GM12878 (cell line): ENCODE results near the gene MTM1. TPM values are rescaled to one million over a fixed set of nuclear protein-coding genes. Genes with fewer than 3 reads are reported as not detected.

Source experiments
- ATAC-seq: fragments of 200-7000 bp; cut with Tn5 transposase; 3 replicates; pipeline ENCODE4 v1.9.1; 2020; ENCODE audit warnings: mild to moderate bottlenecking, moderate library complexity
- BruUV-seq: library from RNA; stranded (reverse); fragments of 400-500 nt; replicated peaks from 2 replicates; lab custom pipeline; 2021; lab: Mats Ljungman, UMichigan
- CTCF ChIA-PET: fragments of 300-600 bp; sonication (Branson Sonifier 250); formaldehyde crosslinking; extraction: SDS; loops from one replicate; lab custom pipeline; 2021; ENCODE audit warnings: inconsistent platforms; lab: Yijun Ruan, JAX
- POLR2A ChIA-PET: fragments of 350-600 bp; formaldehyde crosslinking; extraction: SDS; loops from one replicate; lab custom pipeline; 2021; ENCODE audit warnings: inconsistent platforms; lab: Charles Lee
- RAD21 ChIA-PET: fragments of 300-600 bp; sonication (Branson Sonifier 250); formaldehyde crosslinking; loops from one replicate; lab custom pipeline; 2023; ENCODE audit warnings: antibody characterized with exemption; ENCODE audit not compliant: unreplicated experiment; lab: Charles Lee
- SMC1A ChIA-PET: fragments of 300-600 bp; sonication (Branson Sonifier 250); formaldehyde crosslinking; loops from one replicate; lab custom pipeline; 2023; ENCODE audit not compliant: unreplicated experiment, uncharacterized antibody; lab: Charles Lee
- DNase-seq: peaks from one replicate; pipeline ENCODE4 v3.0.0-alpha.2; 2011; ENCODE audit warnings: low read depth, low spot score
- FAIRE-seq: peaks from 3 replicates; lab custom pipeline; 2011; peaks lifted over from hg19 to GRCh38; lab: Jason Lieb, UNC
- H2AFZ ChIP-seq: 2 replicates; pipeline ENCODE4 v1.6.0; 2011; ENCODE audit warnings: low read depth, low read length, control low read depth; ENCODE audit not compliant: control insufficient read depth
- H3K27ac ChIP-seq: 2 replicates; pipeline ENCODE4 v1.5.1; 2011; ENCODE audit warnings: control low read depth; ENCODE audit not compliant: control insufficient read depth, insufficient read depth
- H3K27me3 ChIP-seq, 2 experiments: replicated peaks in 1 of 2; 2 replicates each; pipeline versions ENCODE4 v1.6.0 to v1.6.1; 2011; ENCODE audit warnings: low read length in 1 of 2; ENCODE audit not compliant: control insufficient read depth in 2 of 2, insufficient read depth in 2 of 2
- H3K36me3 ChIP-seq, 2 experiments: 2 replicates each; pipeline ENCODE4 v1.5.1; 2011; ENCODE audit warnings: low read length in 1 of 2; ENCODE audit not compliant: control insufficient read depth in 2 of 2, insufficient read depth in 2 of 2
- H3K4me1 ChIP-seq: 2 replicates; pipeline ENCODE4 v1.6.1; 2011; ENCODE audit warnings: mild to moderate bottlenecking, low read length, moderate library complexity, mixed read lengths; ENCODE audit not compliant: control insufficient read depth, insufficient read depth
- H3K4me2 ChIP-seq: 2 replicates; pipeline ENCODE4 v1.6.0; 2011; ENCODE audit warnings: control low read depth; ENCODE audit not compliant: control insufficient read depth, insufficient read depth
- H3K4me3 ChIP-seq: fragments of 200-600 bp; sonication (generic); 2 replicates; pipeline ENCODE4 v1.5.1; 2016
- H3K79me2 ChIP-seq: 2 replicates; pipeline ENCODE4 v1.6.0; 2011; ENCODE audit warnings: low read length; ENCODE audit not compliant: control insufficient read depth, insufficient read depth
- H3K9ac ChIP-seq: 2 replicates; pipeline ENCODE4 v1.8.0; 2011; ENCODE audit warnings: low read length, control low read depth, mixed read lengths; ENCODE audit not compliant: control insufficient read depth, insufficient read depth
- H3K9me3 ChIP-seq: replicated peaks from 3 replicates; pipeline ENCODE4 v1.5.1; 2011; ENCODE audit warnings: mild to moderate bottlenecking, low read length; ENCODE audit not compliant: control insufficient read depth, insufficient read depth
- H4K20me1 ChIP-seq: 2 replicates; pipeline ENCODE4 v1.6.0; 2011; ENCODE audit not compliant: control insufficient read depth, insufficient read depth
- CBX3 ChIP-seq: fragments of 200-600 bp; sonication (generic); IDR thresholded peaks from 2 replicates; pipeline ENCODE4 v1.6.1; 2016; ENCODE audit warnings: low read depth, borderline replicate concordance
- NBN ChIP-seq: fragments of 450-650 bp; IDR thresholded peaks from 2 replicates; pipeline ENCODE4 v1.6.1; 2016
- SIX5 ChIP-seq: IDR thresholded peaks from 2 replicates; pipeline ENCODE4 v1.6.1; 2011; ENCODE audit warnings: mild to moderate bottlenecking, low read depth, low read length, moderate library complexity; ENCODE audit not compliant: severe bottlenecking
- SPI1 ChIP-seq: IDR thresholded peaks from 2 replicates; pipeline ENCODE4 v1.6.1; 2011; ENCODE audit warnings: low read depth, mild to moderate bottlenecking, low read length, moderate library complexity, borderline replicate concordance; ENCODE audit not compliant: insufficient read depth
- WGBS: methylation state at CpG from one replicate; pipeline ENCODE4 v1.1.6; 2016; ENCODE audit warnings: low lambda C conversion rate; ENCODE audit not compliant: insufficient replicate concordance, insufficient coverage; ENCODE audit errors: missing lambda C conversion rate; 5-methylcytosine and 5-hydroxymethylcytosine counted together
- in situ Hi-C: fragments of 300-500 bp; cut with MboI; formaldehyde crosslinking; loops from 9 replicates; pipeline ENCODE4 v1.14.3; 2018; ENCODE audit warnings: mixed read lengths
- intact Hi-C: fragments of 100-400 bp; cut with micrococcal nuclease; formaldehyde crosslinking; loops from one replicate; pipeline ENCODE4 v1.14.2; 2022; ENCODE audit not compliant: unreplicated experiment
- polyA plus RNA-seq, 11 experiments: library from polyadenylated mRNA; depleted of rRNA in 4 of 11; unstranded in 6 of 11; stranded (reverse) in 5 of 11; fragments of >200 nt; fragmentation: Nextera tagmentation in 4 of 11; fragmentation: Illumina TruSeq in 1 of 11; extraction: Ambion mirVana in 4 of 11; extraction: Trizol in 1 of 11; gene quantifications; 1 replicate in 1 of 11; 2 replicates in 10 of 11; pipeline versions ENCODE4 v1.2.1 to v1.2.3, GENCODE V29; 2011 to 2016; ENCODE audit warnings: inconsistent platforms in 2 of 11, missing spikeins in 2 of 11, low read depth in 1 of 11
- total RNA-seq, 4 experiments: library from RNA; depleted of rRNA in 3 of 4; stranded (reverse); fragments of >200 nt in 3 of 4; fragmentation: Illumina TruSeq in 1 of 4; extraction: Trizol in 1 of 4; gene quantifications; 2 replicates each; pipeline versions ENCODE4 v1.2.1 to v1.2.3, GENCODE V29; 2013 to 2021
- TF ChIP-seq, protein P1 (sequence below): fragments of 450-650 bp; formaldehyde crosslinking; IDR thresholded peaks from 2 replicates; pipeline ENCODE4 v1.4.0; 2020; ENCODE audit warnings: mild to moderate bottlenecking, moderate library complexity
- TF ChIP-seq, protein P2 (sequence below): fragments of 450-650 bp; IDR thresholded peaks from 2 replicates; pipeline ENCODE4 v1.6.1; 2017; ENCODE audit warnings: mild to moderate bottlenecking, moderate library complexity
- TF ChIP-seq, protein P3 (sequence below): IDR thresholded peaks from 2 replicates; pipeline ENCODE4 v1.6.1; 2012; ENCODE audit warnings: low read depth, low read length, improper control_type of control experiment
- TF ChIP-seq, protein P4 (sequence below): IDR thresholded peaks from 2 replicates; pipeline ENCODE4 v1.6.1; 2012; ENCODE audit warnings: low read depth, low read length, improper control_type of control experiment
- TF ChIP-seq, protein P5 (sequence below): fragments of 450-650 bp; IDR thresholded peaks from 2 replicates; pipeline ENCODE4 v1.6.1; 2016; ENCODE audit warnings: mild to moderate bottlenecking, moderate library complexity, borderline replicate concordance

The MTM1 gene
- total and polyA plus RNA-seq, 10 of the 15 experiments (the other 5 are each of a cell fraction or from before 2014, with no cell fraction given), result 3.9 to 13.3 (median 8.4) TPM

DNA sequence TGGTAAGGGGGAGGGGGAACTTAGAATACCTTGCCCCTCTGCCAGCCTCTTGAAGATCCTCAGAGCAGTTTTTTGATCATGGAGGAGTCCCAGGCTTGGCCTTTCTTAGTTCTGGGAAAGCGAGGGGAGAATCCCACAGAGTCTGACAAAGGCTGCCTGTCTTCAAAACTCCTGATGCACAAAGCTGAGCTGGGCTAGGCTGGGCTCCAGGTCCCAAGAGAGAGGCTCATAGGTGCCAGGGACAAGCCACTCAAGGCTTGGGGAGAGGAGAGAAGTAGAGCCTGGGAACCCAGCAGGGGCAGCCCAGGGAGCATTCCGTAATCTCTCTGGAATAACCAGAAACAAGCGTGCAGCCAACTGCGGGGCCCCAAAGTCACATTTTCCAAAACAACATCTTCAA is 37.0 kb upstream of the MTM1 start:
- CTCF ChIA-PET, result no interaction called here
- TF ChIP-seq, protein P1, sequence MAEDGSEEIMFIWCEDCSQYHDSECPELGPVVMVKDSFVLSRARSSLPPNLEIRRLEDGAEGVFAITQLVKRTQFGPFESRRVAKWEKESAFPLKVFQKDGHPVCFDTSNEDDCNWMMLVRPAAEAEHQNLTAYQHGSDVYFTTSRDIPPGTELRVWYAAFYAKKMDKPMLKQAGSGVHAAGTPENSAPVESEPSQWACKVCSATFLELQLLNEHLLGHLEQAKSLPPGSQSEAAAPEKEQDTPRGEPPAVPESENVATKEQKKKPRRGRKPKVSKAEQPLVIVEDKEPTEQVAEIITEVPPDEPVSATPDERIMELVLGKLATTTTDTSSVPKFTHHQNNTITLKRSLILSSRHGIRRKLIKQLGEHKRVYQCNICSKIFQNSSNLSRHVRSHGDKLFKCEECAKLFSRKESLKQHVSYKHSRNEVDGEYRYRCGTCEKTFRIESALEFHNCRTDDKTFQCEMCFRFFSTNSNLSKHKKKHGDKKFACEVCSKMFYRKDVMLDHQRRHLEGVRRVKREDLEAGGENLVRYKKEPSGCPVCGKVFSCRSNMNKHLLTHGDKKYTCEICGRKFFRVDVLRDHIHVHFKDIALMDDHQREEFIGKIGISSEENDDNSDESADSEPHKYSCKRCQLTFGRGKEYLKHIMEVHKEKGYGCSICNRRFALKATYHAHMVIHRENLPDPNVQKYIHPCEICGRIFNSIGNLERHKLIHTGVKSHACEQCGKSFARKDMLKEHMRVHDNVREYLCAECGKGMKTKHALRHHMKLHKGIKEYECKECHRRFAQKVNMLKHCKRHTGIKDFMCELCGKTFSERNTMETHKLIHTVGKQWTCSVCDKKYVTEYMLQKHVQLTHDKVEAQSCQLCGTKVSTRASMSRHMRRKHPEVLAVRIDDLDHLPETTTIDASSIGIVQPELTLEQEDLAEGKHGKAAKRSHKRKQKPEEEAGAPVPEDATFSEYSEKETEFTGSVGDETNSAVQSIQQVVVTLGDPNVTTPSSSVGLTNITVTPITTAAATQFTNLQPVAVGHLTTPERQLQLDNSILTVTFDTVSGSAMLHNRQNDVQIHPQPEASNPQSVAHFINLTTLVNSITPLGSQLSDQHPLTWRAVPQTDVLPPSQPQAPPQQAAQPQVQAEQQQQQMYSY, result no peak
- TF ChIP-seq CBX3 (no peak), SIX5 (no peak), SPI1 (no peak), NBN (no peak)
- TF ChIP-seq, protein P2, sequence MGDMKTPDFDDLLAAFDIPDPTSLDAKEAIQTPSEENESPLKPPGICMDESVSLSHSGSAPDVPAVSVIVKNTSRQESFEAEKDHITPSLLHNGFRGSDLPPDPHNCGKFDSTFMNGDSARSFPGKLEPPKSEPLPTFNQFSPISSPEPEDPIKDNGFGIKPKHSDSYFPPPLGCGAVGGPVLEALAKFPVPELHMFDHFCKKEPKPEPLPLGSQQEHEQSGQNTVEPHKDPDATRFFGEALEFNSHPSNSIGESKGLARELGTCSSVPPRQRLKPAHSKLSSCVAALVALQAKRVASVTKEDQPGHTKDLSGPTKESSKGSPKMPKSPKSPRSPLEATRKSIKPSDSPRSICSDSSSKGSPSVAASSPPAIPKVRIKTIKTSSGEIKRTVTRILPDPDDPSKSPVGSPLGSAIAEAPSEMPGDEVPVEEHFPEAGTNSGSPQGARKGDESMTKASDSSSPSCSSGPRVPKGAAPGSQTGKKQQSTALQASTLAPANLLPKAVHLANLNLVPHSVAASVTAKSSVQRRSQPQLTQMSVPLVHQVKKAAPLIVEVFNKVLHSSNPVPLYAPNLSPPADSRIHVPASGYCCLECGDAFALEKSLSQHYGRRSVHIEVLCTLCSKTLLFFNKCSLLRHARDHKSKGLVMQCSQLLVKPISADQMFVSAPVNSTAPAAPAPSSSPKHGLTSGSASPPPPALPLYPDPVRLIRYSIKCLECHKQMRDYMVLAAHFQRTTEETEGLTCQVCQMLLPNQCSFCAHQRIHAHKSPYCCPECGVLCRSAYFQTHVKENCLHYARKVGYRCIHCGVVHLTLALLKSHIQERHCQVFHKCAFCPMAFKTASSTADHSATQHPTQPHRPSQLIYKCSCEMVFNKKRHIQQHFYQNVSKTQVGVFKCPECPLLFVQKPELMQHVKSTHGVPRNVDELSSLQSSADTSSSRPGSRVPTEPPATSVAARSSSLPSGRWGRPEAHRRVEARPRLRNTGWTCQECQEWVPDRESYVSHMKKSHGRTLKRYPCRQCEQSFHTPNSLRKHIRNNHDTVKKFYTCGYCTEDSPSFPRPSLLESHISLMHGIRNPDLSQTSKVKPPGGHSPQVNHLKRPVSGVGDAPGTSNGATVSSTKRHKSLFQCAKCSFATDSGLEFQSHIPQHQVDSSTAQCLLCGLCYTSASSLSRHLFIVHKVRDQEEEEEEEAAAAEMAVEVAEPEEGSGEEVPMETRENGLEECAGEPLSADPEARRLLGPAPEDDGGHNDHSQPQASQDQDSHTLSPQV, result no peak
- TF ChIP-seq, protein P3, sequence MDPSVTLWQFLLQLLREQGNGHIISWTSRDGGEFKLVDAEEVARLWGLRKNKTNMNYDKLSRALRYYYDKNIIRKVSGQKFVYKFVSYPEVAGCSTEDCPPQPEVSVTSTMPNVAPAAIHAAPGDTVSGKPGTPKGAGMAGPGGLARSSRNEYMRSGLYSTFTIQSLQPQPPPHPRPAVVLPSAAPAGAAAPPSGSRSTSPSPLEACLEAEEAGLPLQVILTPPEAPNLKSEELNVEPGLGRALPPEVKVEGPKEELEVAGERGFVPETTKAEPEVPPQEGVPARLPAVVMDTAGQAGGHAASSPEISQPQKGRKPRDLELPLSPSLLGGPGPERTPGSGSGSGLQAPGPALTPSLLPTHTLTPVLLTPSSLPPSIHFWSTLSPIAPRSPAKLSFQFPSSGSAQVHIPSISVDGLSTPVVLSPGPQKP, result no peak
- TF ChIP-seq, protein P4, sequence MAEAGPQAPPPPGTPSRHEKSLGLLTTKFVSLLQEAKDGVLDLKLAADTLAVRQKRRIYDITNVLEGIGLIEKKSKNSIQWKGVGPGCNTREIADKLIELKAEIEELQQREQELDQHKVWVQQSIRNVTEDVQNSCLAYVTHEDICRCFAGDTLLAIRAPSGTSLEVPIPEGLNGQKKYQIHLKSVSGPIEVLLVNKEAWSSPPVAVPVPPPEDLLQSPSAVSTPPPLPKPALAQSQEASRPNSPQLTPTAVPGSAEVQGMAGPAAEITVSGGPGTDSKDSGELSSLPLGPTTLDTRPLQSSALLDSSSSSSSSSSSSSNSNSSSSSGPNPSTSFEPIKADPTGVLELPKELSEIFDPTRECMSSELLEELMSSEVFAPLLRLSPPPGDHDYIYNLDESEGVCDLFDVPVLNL, result no peak
- TF ChIP-seq, protein P5, sequence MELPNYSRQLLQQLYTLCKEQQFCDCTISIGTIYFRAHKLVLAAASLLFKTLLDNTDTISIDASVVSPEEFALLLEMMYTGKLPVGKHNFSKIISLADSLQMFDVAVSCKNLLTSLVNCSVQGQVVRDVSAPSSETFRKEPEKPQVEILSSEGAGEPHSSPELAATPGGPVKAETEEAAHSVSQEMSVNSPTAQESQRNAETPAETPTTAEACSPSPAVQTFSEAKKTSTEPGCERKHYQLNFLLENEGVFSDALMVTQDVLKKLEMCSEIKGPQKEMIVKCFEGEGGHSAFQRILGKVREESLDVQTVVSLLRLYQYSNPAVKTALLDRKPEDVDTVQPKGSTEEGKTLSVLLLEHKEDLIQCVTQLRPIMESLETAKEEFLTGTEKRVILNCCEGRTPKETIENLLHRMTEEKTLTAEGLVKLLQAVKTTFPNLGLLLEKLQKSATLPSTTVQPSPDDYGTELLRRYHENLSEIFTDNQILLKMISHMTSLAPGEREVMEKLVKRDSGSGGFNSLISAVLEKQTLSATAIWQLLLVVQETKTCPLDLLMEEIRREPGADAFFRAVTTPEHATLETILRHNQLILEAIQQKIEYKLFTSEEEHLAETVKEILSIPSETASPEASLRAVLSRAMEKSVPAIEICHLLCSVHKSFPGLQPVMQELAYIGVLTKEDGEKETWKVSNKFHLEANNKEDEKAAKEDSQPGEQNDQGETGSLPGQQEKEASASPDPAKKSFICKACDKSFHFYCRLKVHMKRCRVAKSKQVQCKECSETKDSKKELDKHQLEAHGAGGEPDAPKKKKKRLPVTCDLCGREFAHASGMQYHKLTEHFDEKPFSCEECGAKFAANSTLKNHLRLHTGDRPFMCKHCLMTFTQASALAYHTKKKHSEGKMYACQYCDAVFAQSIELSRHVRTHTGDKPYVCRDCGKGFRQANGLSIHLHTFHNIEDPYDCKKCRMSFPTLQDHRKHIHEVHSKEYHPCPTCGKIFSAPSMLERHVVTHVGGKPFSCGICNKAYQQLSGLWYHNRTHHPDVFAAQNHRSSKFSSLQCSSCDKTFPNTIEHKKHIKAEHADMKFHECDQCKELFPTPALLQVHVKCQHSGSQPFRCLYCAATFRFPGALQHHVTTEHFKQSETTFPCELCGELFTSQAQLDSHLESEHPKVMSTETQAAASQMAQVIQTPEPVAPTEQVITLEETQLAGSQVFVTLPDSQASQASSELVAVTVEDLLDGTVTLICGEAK, result no peak

More for the DNA sequence above, 37.0 kb upstream of the MTM1 start:
- FAIRE-seq (no peak), DNase-seq (no peak), ATAC-seq (no peak)
- H3K4me2 ChIP-seq, result no peak overlapping the region
- H2AFZ ChIP-seq, result no peak overlapping the region
- RAD21 ChIA-PET, result no interaction called here
- H4K20me1 ChIP-seq, result no peaks in the 10 kb centered on the region
- POLR2A ChIA-PET, result no interaction called here
- H3K9ac ChIP-seq, result no peak overlapping the region
- no peak overlapping the region for H3K27ac ChIP-seq
- in situ Hi-C loops, result no loop called here
- no peaks in the 10 kb centered on the region for H3K36me3 ChIP-seq
- SMC1A ChIA-PET, result no interaction called here
- no peaks in the 10 kb centered on the region for H3K4me1 ChIP-seq
- H3K27me3 ChIP-seq, result no peaks in the 10 kb centered on the region; a peak in 1 of 4 replicates
- intact Hi-C loops, result no loop called here
- H3K79me2 ChIP-seq, result no peaks in the 10 kb centered on the region
- no peaks in the 10 kb centered on the region; the same call in 2 of the 3 replicates for H3K9me3 ChIP-seq
- BruUV-seq, result no TSS peak
- H3K4me3 ChIP-seq, result no peak overlapping the region
- 64% methylated on average over 4 of the region's 4 CpGs for WGBS
